Transverse colon (tissue), 4 donors: ENCODE measurements around the gene TBC1D17.

Source experiments
- CTCF ChIP-seq, 5 experiments: fragments of 200-600 bp in 3 of 5; fragments of 450-650 bp in 2 of 5; sonication (generic) in 3 of 5; IDR thresholded peaks; 1 replicate in 2 of 5; 2 replicates in 3 of 5; pipeline ENCODE4 v1.5.1; 2016 to 2017; ENCODE audit warnings: antibody characterized with exemption in 5 of 5, inconsistent platforms in 3 of 5, mild to moderate bottlenecking in 2 of 5, moderate library complexity in 1 of 5
- EP300 ChIP-seq: sonication (generic); formaldehyde crosslinking; IDR thresholded peaks from one replicate; pipeline ENCODE4 v1.6.1; 2017; ENCODE audit warnings: antibody characterized with exemption, low read depth
- POLR2A ChIP-seq: fragments of 450-650 bp; IDR thresholded peaks from one replicate; pipeline ENCODE4 v1.6.1; 2016; ENCODE audit warnings: antibody characterized with exemption, mild to moderate bottlenecking, moderate library complexity
- POLR2AphosphoS5 ChIP-seq, 3 donors: sonication (generic); formaldehyde crosslinking; IDR thresholded peaks; one replicate each; pipeline ENCODE4 v1.6.1; 2016; ENCODE audit warnings: antibody characterized with exemption in 3 of 3

- no peak for TF ChIP-seq POLR2A
- TF ChIP-seq CTCF (IDR thresholded peaks at IDR 0.05), result no peak
- TF ChIP-seq EP300, result no peak
- no peak for TF ChIP-seq POLR2AphosphoS5 (IDR thresholded peaks at IDR 0.05)
Measured at GRCh38 chr19:49855676-49856573, 21.6 kb upstream of the TBC1D17 start.
